HG03520 (cell line): Measurements from ENCODE around the gene ABCA13.

Experiments
- ATAC-seq: cut with Tn5 transposase; IDR thresholded peaks from one replicate; pipeline ENCODE4 v1.9.1; 2021; ENCODE audit warnings: mild to moderate bottlenecking, moderate library complexity; ENCODE audit not compliant: unreplicated experiment

ABCA13 gene

GRCh38 chr7:48426331-48426965 is 255.2 kb downstream of the ABCA13 start:
- ATAC-seq = no peak

- no peak for ATAC-seq
These were observed 255.8 kb downstream of the ABCA13 start for GRCh38 chr7:48426966-48427555.

GRCh38 chr7:48427671-48428070 is 256.4 kb downstream of the ABCA13 start:
- ATAC-seq = no peak

- ATAC-seq = no peak
These were observed 256.9 kb downstream of the ABCA13 start for GRCh38 chr7:48428091-48428684.

GRCh38 chr7:48429117-48429516 is 257.9 kb downstream of the ABCA13 start:
- ATAC-seq = no peak

- ATAC-seq = no peak
These were observed 266.9 kb downstream of the ABCA13 start for GRCh38 chr7:48438206-48438605.

- ATAC-seq = no peak
These were observed 270.7 kb downstream of the ABCA13 start for GRCh38 chr7:48441848-48442492.

- no peak for ATAC-seq
These were observed 271.8 kb downstream of the ABCA13 start for GRCh38 chr7:48443051-48443450.

GRCh38 chr7:48446721-48447120 is 275.5 kb downstream of the ABCA13 start:
- no peak for ATAC-seq

- ATAC-seq = no peak
These were observed 281.0 kb downstream of the ABCA13 start for GRCh38 chr7:48452218-48452617.

- no peak for ATAC-seq
These were observed 283.5 kb downstream of the ABCA13 start for GRCh38 chr7:48454750-48455192.

- ATAC-seq = no peak
These were observed 284.1 kb downstream of the ABCA13 start for GRCh38 chr7:48455363-48455762.

- no peak for ATAC-seq
These were observed 287.7 kb downstream of the ABCA13 start for GRCh38 chr7:48458701-48459524.

GRCh38 chr7:48466713-48467112 is 295.5 kb downstream of the ABCA13 start:
- no peak for ATAC-seq

- ATAC-seq = no peak
These were observed 299.9 kb downstream of the ABCA13 start for GRCh38 chr7:48471196-48471595.

- no peak for ATAC-seq
These were observed 301.4 kb downstream of the ABCA13 start for GRCh38 chr7:48472640-48473039.

- no peak for ATAC-seq
These were observed 302.1 kb downstream of the ABCA13 start for GRCh38 chr7:48473205-48473865.

- ATAC-seq = no peak
These were observed 310.0 kb downstream of the ABCA13 start for GRCh38 chr7:48481235-48481634.

- no peak for ATAC-seq
These were observed 326.3 kb downstream of the ABCA13 start for GRCh38 chr7:48497521-48497920.

- ATAC-seq = no peak
These were observed 330.8 kb downstream of the ABCA13 start for GRCh38 chr7:48502021-48502420.

- no peak for ATAC-seq
These were observed 333.8 kb downstream of the ABCA13 start for GRCh38 chr7:48505051-48505450.
